SU-DHL-6 (cell line): Measurements from ENCODE around the gene TTLL1.

ENCODE experiments used
- H2AFZ ChIP-seq: fragments of 200-600 bp; sonication (generic); 2 replicates; pipeline ENCODE4 v1.6.1; 2014; ENCODE audit warnings: low read depth, mild to moderate bottlenecking, moderate library complexity, mixed read lengths, antibody characterized with exemption, low read length; ENCODE audit not compliant: severe bottlenecking
- H3F3A ChIP-seq: fragments of 200-600 bp; shearing (Covaris generic); 2 replicates; pipeline ENCODE4 v1.6.0; 2016; ENCODE audit warnings: antibody characterized with exemption, mild to moderate bottlenecking; ENCODE audit not compliant: insufficient read depth
- H3K27ac ChIP-seq: fragments of 200-600 bp; sonication (generic); 2 replicates; pipeline ENCODE4 v1.5.1; 2016; ENCODE audit warnings: low read depth, mild to moderate bottlenecking, low read length, moderate library complexity, mixed read lengths
- H3K27me3 ChIP-seq: fragments of 200-600 bp; sonication (generic), shearing (Covaris generic); 2 replicates; pipeline ENCODE4 v1.6.0; 2014; ENCODE audit warnings: mild to moderate bottlenecking, low read length
- H3K36me3 ChIP-seq: fragments of 200-600 bp; sonication (generic); 2 replicates; pipeline ENCODE4 v1.6.1; 2014; ENCODE audit warnings: mild to moderate bottlenecking, low read length, mixed read lengths
- H3K4me2 ChIP-seq: fragments of 300-600, 200-600 bp; shearing (Covaris generic), sonication (generic); 2 replicates; pipeline ENCODE4 v1.6.0; 2014; ENCODE audit warnings: low read length, low read depth, mild to moderate bottlenecking; ENCODE audit not compliant: poor library complexity, severe bottlenecking
- H3K4me3 ChIP-seq: fragments of 200-600 bp; sonication (generic); 2 replicates; pipeline ENCODE4 v1.5.1; 2014; ENCODE audit warnings: antibody characterized with exemption, low read length, mild to moderate bottlenecking, mixed read lengths; ENCODE audit not compliant: insufficient read depth, poor library complexity, severe bottlenecking
- H3K79me2 ChIP-seq: fragments of 200-600 bp; sonication (generic); 2 replicates; pipeline ENCODE4 v1.6.1; 2014; ENCODE audit warnings: mild to moderate bottlenecking, low read length, moderate library complexity; ENCODE audit not compliant: insufficient read depth
- H3K9ac ChIP-seq: fragments of 200-600 bp; sonication (generic); 2 replicates; pipeline ENCODE4 v1.7.0; 2014; ENCODE audit warnings: mild to moderate bottlenecking, low read length
- H3K9me2 ChIP-seq: fragments of 200-600 bp; sonication (generic); replicated peaks from 2 replicates; pipeline ENCODE4 v1.6.1; 2014; ENCODE audit warnings: low read length; ENCODE audit not compliant: insufficient read depth
- H3K9me3 ChIP-seq: fragments of 200-600 bp; sonication (generic); 2 replicates; pipeline ENCODE4 v1.6.1; 2014; ENCODE audit warnings: low read length, mixed read lengths; ENCODE audit not compliant: insufficient read depth
- H4K20me1 ChIP-seq: fragments of 200-600 bp; sonication (generic); 2 replicates; pipeline ENCODE4 v1.6.1; 2014; ENCODE audit warnings: low read depth, mild to moderate bottlenecking, antibody characterized with exemption, low read length, moderate library complexity, mixed read lengths
- CTCF ChIP-seq: fragments of 200-600 bp; sonication (generic); IDR thresholded peaks from one replicate; pipeline ENCODE4 v1.5.1; 2017; ENCODE audit warnings: antibody characterized with exemption, mild to moderate bottlenecking, low read length, moderate library complexity; ENCODE audit not compliant: insufficient read depth, poor library complexity, severe bottlenecking
- EZH2phosphoT487 ChIP-seq: fragments of 200-600 bp; sonication (generic), shearing (Covaris generic); conservative IDR thresholded peaks from 2 replicates; pipeline ENCODE4 v1.6.1; 2018; ENCODE audit warnings: mild to moderate bottlenecking, antibody characterized with exemption, low read length, moderate library complexity, mixed read lengths

TTLL1 gene

DNA sequence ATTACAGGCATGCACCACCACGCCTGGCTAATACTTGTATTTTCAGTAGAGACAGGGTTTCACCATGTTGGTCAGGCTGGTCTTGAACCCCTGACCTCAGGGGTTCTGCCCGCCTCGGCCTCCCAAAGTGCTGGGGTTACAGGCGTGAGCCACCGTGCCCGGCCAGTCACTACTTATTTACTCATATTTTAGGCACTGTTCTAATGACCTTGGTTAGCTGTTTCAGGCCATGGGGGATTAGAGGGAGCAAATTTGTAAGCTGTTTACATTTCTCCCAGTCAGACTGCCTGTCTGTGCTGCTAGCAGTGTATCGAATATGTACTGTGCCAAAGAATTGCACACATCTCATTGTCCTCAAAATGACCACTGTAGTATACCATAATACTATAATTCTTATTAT is 41.6 kb downstream of the TTLL1 start:
- no peaks in the 10 kb centered on the region for H3K27me3 ChIP-seq
- H3K4me3 ChIP-seq: no peak overlapping the region
- no peaks in the 10 kb centered on the region for H3K9me2 ChIP-seq
- H3K4me2 ChIP-seq: no peak overlapping the region
- H4K20me1 ChIP-seq: no peaks in the 10 kb centered on the region
- no peak overlapping the region for H2AFZ ChIP-seq
- H3K9ac ChIP-seq: no peak overlapping the region
- no peaks in the 10 kb centered on the region for H3K9me3 ChIP-seq
- H3F3A ChIP-seq: no peaks in the 10 kb centered on the region
- H3K79me2 ChIP-seq: no peaks in the 10 kb centered on the region
- no peaks in the 10 kb centered on the region for H3K36me3 ChIP-seq
- H3K27ac ChIP-seq: no peak overlapping the region
- TF ChIP-seq CTCF (no peak), EZH2phosphoT487 (no peak)

GRCh38 chr22:43044290-43044712 is 44.9 kb downstream of the TTLL1 start:
- H3K27ac ChIP-seq: no peak overlapping the region
- no peaks in the 10 kb centered on the region for H3K9me3 ChIP-seq
- no peaks in the 10 kb centered on the region for H4K20me1 ChIP-seq
- no peak overlapping the region for H2AFZ ChIP-seq
- H3F3A ChIP-seq: no peaks in the 10 kb centered on the region
- H3K9me2 ChIP-seq: no peaks in the 10 kb centered on the region
- no peak overlapping the region for H3K4me2 ChIP-seq
- no peaks in the 10 kb centered on the region for H3K27me3 ChIP-seq
- H3K79me2 ChIP-seq: no peaks in the 10 kb centered on the region
- TF ChIP-seq CTCF: no peak
- no peak for TF ChIP-seq EZH2phosphoT487
- no peaks in the 10 kb centered on the region for H3K36me3 ChIP-seq
- H3K4me3 ChIP-seq: no peak overlapping the region
- no peak overlapping the region for H3K9ac ChIP-seq

- TF ChIP-seq CTCF: no peak
- no peak for TF ChIP-seq EZH2phosphoT487
- no peaks in the 10 kb centered on the region for H3K79me2 ChIP-seq
- no peak overlapping the region for H3K9ac ChIP-seq
- H3K9me3 ChIP-seq: no peaks in the 10 kb centered on the region
- no peak overlapping the region for H3K27ac ChIP-seq
- H3K27me3 ChIP-seq: no peaks in the 10 kb centered on the region
- H4K20me1 ChIP-seq: no peaks in the 10 kb centered on the region
- H3F3A ChIP-seq: no peaks in the 10 kb centered on the region
- H3K4me2 ChIP-seq: no peak overlapping the region
- no peak overlapping the region for H2AFZ ChIP-seq
- H3K36me3 ChIP-seq: no peaks in the 10 kb centered on the region
- H3K9me2 ChIP-seq: no peaks in the 10 kb centered on the region
- no peak overlapping the region for H3K4me3 ChIP-seq
These were observed 47.0 kb downstream of the TTLL1 start for GRCh38 chr22:43042101-43042780.
